ENCODE measurements around the gene SNRPA1.

The SNRPA1 gene

DNA sequence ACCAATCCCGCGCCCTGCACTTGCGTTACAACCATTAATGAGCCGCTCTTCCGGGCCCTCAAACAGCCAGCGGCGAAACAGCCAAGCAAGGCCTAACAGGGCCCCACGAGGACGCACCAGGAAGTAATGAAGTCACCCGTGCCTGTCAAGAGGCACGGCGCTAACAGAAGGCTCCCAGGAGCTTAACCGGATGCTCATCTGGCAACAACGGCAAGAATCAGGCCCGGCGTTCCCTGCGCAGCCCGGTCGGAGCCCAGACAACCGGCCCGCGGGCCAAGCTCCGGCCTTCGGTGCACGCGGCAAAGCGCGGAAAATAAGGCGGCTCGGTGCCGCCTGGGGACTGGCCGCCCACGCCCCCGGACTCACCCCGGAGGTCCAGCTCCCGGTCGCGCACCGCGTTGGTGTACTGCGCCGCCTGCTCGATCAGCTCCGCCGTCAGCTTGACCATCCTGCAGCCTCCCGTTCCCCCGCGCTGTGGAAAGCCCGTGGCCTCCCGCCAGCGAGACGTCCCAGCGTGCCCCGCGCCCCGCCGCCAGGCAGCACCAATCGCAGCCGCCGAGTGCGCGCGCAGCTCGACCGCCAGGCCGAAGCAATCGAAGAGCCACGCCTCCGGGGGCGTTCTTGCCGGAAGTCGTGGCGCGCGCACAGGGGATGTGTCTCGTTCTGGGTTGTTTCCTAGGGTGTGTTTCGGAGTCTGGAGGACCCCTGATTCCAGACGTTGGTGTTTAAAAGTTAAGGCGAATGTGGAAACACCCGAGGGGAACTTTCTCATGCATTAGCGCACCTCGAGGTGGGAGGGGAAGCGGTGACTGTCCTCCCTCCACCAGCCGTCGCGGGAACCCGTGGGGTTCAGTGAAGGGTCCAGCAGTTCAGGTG, at the start of gene SNRPA1:
TSS of gene SNRPA1 (minus strand) at position 518 of the 876 bp plus-strand sequence. CDS start at position 448, 70 bp downstream.
- DNase-seq (ENCODE audit: low read depth): peak; percentile 96

DNA sequence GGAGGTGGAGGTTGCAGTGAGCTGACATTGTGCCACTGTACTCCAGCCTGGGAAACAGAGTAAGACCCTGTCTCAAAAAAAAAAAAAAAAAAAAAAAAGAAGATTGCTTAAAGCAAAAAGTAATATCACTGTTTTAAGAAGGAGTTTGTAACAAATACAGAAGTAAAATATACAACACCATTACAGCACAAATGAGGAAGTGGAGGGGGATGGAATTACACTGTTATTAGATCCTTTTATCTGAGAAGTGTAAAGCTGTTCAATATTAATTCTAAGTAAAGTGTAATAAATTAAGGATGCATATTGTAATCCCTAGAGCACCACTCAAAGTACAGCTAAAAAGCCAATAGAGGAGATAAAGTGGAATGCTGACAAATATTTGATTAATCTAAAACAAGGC, 47.0 kb upstream of the SNRPA1 start:
- DNase-seq (ENCODE audit: low read depth): no peak

GRCh38 chr15:101338502-101339057, 43.5 kb upstream of the SNRPA1 start:
- DNase-seq (ENCODE audit: low read depth): no peak

- DNase-seq (ENCODE audit: low read depth): no peak
These were observed 42.9 kb upstream of the SNRPA1 start for GRCh38 chr15:101337976-101338375.

DNA sequence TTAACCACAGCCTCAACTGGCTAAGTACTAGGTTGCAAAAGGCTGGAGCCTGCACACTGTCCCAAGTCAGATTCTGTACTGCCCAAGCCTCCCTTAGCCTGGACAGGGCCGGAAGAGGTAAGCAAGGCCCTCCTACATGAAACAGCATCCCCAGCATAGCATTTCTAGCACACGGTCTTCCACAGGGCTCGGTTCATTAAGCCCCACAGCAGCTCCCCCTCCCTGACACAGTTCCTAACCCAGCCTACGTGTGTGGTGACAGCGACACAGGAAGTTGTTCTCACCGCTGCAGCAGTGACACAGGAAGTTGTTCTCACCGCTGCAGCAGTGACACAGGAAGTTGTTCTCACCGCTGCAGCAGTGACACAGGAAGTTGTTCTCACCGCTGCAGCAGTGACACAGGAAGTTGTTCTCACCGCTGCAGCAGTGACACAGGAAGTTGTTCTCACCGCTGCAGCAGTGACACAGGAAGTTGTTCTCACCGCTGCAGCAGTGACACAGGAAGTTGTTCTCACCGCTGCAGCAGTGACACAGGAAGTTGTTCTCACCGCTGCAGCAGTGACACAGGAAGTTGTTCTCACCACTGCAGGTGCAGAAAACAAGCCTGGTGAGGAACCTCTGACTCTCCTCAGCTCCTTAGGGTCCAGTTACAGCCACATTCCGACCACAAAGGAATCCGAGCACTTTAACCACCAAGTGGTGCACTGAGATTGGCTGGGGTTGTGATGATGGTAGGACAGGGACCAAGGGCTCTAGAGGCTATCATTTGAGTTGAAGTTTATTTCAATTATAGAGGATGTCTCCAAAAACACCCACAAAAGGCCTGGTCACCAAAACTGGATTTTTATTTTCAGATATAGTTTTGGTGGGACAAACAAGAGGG, 39.1 kb upstream of the SNRPA1 start:
- peak; percentile 30 for DNase-seq (ENCODE audit: low read depth)

GRCh38 chr15:101332061-101332467, 37.0 kb upstream of the SNRPA1 start:
- DNase-seq (ENCODE audit: low read depth): no peak

DNA sequence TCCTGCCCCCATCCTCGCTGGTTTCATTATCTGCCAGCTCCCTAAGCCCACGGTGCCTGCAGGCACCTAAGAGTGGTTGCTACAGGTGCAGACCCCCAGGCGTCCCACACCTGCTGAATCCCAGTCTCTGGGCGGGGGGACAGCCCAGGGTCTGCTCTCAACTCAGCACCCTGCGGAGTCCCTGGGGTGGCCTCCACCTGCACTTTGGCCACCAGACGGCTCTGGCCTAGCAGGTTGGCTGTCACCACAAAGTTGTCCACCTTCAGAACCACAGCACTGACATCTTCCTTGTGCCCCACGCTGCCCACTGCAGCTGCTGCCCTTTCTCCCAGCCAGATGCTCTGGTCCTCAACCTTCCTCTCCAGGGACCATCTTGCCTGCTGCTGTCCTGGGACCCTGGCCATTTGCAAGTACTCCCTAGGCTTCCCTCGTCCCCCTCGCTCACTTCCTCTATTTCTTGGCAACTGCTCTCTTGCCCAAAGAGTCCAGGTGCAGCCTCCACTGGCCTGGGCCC, 34.9 kb upstream of the SNRPA1 start:
- no peak for DNase-seq (ENCODE audit: low read depth)

DNA sequence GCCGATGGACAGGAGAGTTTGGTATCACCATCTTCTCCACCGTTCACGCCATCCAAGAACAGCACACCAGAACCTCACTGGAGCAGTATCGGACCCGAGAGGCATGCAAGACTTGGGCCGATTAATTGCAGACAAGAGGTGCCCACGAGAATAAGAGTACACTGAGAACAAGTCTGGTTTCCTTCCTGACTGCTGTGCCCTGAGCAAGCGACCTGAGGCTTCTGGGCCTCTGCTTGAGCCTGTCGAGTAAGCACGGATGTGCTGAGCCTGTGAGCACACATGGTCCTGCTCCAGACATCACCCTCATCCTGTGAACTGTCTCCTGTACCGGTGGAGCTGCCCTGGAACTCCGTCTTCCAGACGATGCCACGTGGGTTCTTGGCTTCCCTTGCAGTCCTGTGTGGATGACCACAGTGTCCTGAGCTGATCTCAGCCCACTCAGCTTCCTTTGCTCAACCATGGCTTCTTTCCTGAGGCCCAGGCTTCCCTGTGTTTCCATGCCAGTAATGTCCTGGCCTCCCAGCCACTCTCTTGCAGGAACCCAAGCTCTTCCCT, 34.3 kb upstream of the SNRPA1 start:
- DNase-seq (ENCODE audit: low read depth): no peak

DNA sequence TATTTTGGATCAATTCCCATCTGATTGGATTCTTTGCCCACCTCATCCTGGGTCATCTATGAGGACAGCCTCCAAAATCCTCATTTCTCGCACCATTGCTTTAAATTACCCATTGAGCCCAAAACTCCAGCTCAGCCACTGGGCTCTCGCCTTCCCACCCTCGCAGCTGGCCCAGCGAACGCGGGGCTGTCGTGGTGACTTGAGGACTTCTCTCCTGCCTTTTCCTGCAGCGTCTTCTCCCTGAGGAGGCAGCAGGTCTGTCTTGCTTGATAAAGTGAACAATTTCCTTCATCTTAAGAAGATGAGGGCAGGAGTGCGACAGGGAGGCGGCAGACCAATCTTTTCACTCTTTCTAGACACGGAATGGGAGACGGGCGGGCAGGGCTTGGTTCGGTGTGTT, 33.0 kb upstream of the SNRPA1 start:
- no peak for DNase-seq (ENCODE audit: low read depth)

GRCh38 chr15:101327147-101327740, 32.2 kb upstream of the SNRPA1 start:
- no peak for DNase-seq (ENCODE audit: low read depth)

GRCh38 chr15:101326462-101327146, 31.6 kb upstream of the SNRPA1 start:
- no peak for DNase-seq (ENCODE audit: low read depth)

- no peak for DNase-seq (ENCODE audit: low read depth)
These were observed 30.9 kb upstream of the SNRPA1 start for GRCh38 chr15:101326026-101326315.

- DNase-seq (ENCODE audit: low read depth): no peak
These were observed 30.4 kb upstream of the SNRPA1 start for GRCh38 chr15:101325263-101326025.

DNA sequence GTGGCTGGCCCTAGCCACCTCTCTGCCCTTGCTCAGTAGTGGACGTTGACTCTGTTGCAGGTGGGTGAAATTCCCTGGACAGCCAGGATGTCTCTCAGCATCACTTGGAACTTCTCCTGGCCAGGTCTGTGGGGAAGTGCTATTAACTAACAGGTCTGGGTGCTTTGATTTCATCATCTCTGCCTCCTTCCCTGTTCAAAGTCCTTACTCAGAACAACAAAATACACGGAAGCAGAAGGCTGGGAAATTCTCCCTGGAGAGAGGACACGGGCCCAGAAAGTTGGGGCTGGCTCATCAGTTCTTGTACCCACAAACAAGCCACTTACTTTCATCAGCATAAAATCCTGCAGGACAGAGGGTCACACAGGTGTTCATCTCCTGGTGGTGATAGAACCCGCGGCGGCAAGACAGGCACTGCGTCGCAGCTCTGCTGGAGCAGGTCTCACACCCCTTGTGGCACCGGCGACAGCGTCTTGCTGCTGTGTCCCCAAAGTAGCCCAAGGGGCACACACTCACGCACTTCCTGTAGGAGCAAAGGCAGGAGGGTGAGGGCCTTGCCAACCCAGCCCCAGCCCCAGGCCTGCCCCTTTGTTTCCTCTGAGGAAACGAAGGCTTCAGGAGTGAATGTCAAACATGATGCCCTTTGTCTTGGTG, 29.6 kb upstream of the SNRPA1 start:
- no peak for DNase-seq (ENCODE audit: low read depth)

DNA sequence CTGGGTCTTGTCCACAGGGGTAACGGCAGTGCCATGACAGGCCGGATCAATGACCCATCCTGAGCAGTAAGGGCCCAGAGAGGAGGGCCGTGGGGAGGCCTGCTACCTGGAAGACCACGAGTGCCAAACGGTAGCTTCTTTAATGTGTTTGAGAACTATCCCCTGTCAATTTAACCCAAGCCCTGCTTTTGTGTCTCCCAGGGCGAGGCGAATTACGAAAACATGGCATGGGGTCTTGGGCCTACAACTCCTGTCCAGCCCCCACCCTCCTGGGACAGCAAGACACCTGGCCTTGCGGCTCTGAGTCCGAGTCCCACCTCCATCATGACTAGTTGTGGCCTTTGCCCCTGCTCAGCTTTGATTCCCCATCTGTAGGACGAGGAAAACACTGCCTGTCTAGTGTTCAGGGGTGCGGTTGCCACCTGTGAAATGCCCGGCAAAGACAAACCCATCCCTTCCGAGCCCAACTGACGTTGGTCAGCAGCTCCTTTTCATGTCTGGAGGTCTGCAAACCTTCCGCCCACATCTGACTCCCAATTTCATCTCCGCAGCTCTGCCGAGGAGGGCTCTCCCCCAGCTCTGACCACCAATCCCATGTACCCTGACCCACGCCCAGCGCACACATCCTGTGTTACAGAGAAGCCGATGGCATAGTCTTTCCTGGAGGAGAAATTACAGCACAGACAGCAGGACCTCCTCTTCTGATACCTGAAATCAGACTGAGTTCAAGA, 28.9 kb upstream of the SNRPA1 start:
- DNase-seq (ENCODE audit: low read depth): no peak

DNA sequence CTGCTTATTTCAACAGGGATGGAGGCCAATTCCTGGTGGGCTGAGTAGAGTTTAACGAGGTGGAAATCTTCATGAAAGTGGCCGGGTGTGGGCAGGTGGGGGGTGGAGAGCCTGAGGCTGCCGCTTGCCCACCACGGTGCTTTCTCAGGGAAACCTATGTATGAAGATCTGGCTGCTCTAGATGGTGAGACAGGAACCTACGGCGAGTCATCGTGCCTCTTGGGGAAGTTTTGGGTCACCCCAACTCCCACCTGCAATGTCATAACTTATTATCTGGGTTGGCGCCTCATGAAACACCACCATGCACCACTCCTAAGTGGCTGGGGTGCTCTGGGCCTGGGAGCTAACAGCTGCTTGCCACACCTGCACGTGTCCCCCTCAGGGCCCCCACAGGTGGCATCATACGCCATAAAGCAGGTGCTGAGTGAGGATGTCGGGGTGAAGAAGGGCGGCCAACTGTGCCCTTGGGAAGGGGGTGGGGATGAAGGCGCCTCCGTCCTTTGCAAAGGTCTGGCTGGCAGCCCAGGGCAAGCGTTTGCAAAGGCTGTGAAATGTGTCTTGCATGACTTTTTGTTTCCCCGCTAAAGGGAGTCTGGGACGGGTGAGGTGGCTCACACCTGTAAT, 27.9 kb upstream of the SNRPA1 start:
- no peak for DNase-seq (ENCODE audit: low read depth)

DNA sequence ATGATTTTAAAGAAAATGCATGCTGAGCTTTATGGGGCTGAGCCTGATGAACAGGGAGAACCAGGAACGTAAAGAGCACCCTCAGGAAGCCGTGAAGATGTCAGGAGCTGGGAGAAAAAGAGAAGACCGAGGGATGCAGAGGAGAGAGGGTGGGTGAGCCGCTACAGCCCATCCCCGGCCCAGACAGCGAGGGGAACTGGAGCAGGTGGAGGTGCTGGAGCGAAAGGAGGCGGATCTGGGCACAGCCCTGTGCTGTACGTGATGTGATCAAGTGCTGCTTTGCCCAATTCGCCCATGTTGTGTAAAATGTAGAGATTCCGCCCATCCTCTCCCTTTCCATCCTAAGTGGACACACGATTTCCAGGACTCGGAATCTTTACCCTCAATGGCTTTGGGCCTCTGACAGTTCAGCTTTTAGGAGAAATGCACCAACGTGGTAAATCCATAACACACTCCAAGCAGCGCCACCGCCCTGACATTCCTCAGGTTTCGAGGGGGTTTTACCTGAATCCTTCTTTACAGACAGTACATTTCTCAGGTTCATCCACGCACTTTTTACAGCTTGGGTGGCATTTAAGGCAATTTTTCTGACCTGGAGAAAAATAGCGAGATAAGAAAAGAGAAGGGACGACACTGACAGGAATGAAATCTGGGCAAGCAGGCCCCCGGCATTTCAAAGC, 27.1 kb upstream of the SNRPA1 start:
- no peak for DNase-seq (ENCODE audit: low read depth)

GRCh38 chr15:101320501-101321052, 25.5 kb upstream of the SNRPA1 start:
- DNase-seq (ENCODE audit: low read depth): peak; percentile 48

Measured in activated gamma-delta T cell treated with anti-CD3 and anti-CD28 coated beads, Interleukin-2, amount 50 U/mL, for 16 hours (primary cell).